Uterus (tissue), 2 donors: ENCODE measurements around the gene SAMD4A.

Experiments used
- POLR2A ChIP-seq, 2 donors: fragments of 450-650 bp; IDR thresholded peaks; one replicate each; pipeline ENCODE4 v1.6.1; 2016; ENCODE audit warnings: antibody characterized with exemption in 2 of 2, mild to moderate bottlenecking in 1 of 2, moderate library complexity in 1 of 2
- TF ChIP-seq, protein P1 (sequence below), 4 experiments: fragments of 200-600 bp in 2 of 4; fragments of 450-650 bp in 2 of 4; sonication (generic) in 2 of 4; IDR thresholded peaks; one replicate each; pipeline ENCODE4 v1.5.1; 2016 to 2019; ENCODE audit warnings: antibody characterized with exemption in 4 of 4, mild to moderate bottlenecking in 2 of 4, moderate library complexity in 1 of 4

DNA sequence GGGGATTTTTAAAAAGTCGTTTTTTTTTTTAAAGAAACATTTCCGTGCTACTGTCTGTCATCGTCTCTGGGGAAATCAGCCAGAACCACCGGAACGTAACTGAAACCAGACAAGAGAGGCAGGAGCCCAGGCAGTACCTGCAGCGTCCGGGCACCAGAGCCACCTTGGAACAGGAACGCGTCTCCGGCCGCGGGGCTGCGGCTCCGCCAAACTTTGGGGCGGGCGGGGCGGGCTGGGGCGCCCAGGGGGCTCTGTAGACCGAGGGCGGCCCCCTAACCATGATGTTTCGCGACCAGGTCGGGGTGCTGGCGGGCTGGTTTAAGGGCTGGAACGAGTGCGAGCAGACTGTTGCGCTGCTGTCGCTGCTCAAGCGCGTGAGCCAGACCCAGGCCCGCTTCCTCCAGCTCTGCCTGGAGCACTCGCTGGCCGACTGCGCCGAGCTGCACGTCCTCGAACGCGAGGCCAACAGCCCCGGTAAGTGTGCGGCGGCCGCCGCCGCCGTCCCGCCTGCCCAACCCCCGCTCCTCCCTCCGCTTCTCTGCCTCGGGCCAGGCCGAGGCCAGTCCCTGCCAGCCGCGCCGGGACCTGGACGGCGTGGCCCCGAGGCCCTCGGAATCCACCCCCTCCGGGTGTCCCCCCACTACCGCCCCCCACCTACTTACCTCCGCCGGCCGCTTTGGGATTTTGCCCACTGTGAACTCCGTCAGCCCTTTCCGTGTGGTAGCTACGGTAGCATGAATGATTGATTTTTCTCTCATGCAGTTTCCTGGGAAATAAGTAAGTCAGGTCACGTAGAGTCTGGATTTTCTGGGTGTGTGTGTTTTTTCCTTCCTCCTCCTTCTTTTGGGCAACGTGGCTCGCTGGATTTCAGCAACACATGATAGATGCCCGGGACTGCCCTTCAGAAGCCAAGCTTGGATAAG is 972 bp downstream of the SAMD4A start:
- TF ChIP-seq, protein P1, sequence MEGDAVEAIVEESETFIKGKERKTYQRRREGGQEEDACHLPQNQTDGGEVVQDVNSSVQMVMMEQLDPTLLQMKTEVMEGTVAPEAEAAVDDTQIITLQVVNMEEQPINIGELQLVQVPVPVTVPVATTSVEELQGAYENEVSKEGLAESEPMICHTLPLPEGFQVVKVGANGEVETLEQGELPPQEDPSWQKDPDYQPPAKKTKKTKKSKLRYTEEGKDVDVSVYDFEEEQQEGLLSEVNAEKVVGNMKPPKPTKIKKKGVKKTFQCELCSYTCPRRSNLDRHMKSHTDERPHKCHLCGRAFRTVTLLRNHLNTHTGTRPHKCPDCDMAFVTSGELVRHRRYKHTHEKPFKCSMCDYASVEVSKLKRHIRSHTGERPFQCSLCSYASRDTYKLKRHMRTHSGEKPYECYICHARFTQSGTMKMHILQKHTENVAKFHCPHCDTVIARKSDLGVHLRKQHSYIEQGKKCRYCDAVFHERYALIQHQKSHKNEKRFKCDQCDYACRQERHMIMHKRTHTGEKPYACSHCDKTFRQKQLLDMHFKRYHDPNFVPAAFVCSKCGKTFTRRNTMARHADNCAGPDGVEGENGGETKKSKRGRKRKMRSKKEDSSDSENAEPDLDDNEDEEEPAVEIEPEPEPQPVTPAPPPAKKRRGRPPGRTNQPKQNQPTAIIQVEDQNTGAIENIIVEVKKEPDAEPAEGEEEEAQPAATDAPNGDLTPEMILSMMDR (IDR thresholded peaks at IDR 0.05), result no peak
- peak; percentile 9 to 21 for TF ChIP-seq POLR2A (IDR thresholded peaks at IDR 0.05)
